Left lung (tissue), 10 donors: ENCODE measurements around the gene MFSD2A. TPM values are rescaled to one million over a fixed set of nuclear protein-coding genes. Genes with fewer than 3 reads are reported as not detected.
A peak's percentile ranks its signal among the peaks of the same experiment; 100 is the strongest.

Experiments used
- ATAC-seq: fragments of 200-7000 bp; cut with Tn5 transposase; one replicate; pipeline ENCODE4 v1.9.1; 2020; ENCODE audit warnings: moderate library complexity
- DNase-seq, 4 donors: peaks; one replicate each; pipeline ENCODE4 v3.0.0-alpha.2; 2013 to 2020
- H3K27ac ChIP-seq, 2 donors: fragments of 200-600 bp; sonication (generic) in 1 of 2; one replicate each; pipeline versions ENCODE4 v1.5.0 to v1.8.0; 2020 to 2021
- H3K27me3 ChIP-seq, 2 donors: fragments of 200-600 bp; sonication (generic) in 1 of 2; one replicate each; pipeline versions ENCODE4 v1.5.0 to v1.8.0; 2020 to 2021
- H3K36me3 ChIP-seq, 2 donors: fragments of 200-600 bp; sonication (generic) in 1 of 2; one replicate each; pipeline versions ENCODE4 v1.5.0 to v1.8.0; 2020 to 2021
- H3K4me1 ChIP-seq, 2 donors: fragments of 200-600 bp; one replicate each; pipeline ENCODE4 v1.8.0; 2021
- H3K4me3 ChIP-seq, 2 donors: fragments of 200-600 bp; sonication (generic) in 1 of 2; one replicate each; pipeline versions ENCODE4 v1.5.0 to v1.8.0; 2020 to 2021; ENCODE audit warnings: mild to moderate bottlenecking in 1 of 2
- H3K9me3 ChIP-seq, 2 donors: fragments of 200-600 bp; sonication (generic) in 1 of 2; one replicate each; pipeline versions ENCODE4 v1.5.0 to v1.8.0; 2020 to 2021
- CTCF ChIP-seq, 2 donors: fragments of 200-600 bp; sonication (generic) in 1 of 2; IDR thresholded peaks; one replicate each; pipeline versions ENCODE4 v1.5.0 to v1.8.0; 2021; ENCODE audit warnings: antibody characterized with exemption in 2 of 2
- intact Hi-C, 2 donors: fragments of 100-400 bp; cut with DNase I; formaldehyde crosslinking; loops; one replicate each; pipeline versions ENCODE4 v1.11.2 to v1.14.2; 2022
- polyA plus RNA-seq, 6 donors: library from polyadenylated mRNA; unstranded; fragments of 120-200 nt; gene quantifications; one replicate each; pipeline ENCODE4 v1.2.1, GENCODE V29; 2013; ENCODE audit not compliant: insufficient read length in 6 of 6
- total RNA-seq, 2 donors: library from RNA; stranded (reverse); fragmentation: NEBNext Ultra II Directional; extraction: Animal tissue kit (Norgen Biotek cat#: 25700); gene quantifications; one replicate each; pipeline ENCODE4 v1.2.1, GENCODE V29; 2021
- donor health status: DM: no; HTN: yes; CAD: no.
- donor health status: DM: no; HTN: no; CAD: no.

MFSD2A gene
- total and polyA plus RNA-seq, 8 donors = 56.3 to 214 (median 135) TPM

GRCh38 chr1:39940253-39940652 is 14.7 kb upstream of the MFSD2A start:
- ATAC-seq (no peak), DNase-seq (no peak)
- Histone ChIP-seq H3K4me3 (no peak overlapping the region), H3K27ac (peak overlapping the region in 1 of 2 donors; percentile 28), H3K36me3 (no peaks in the 10 kb centered on the region), H3K27me3 (no peaks in the 10 kb centered on the region), H3K4me1 (peaks cover 3 to 43% of the 10 kb centered on the region in 2 donors), H3K9me3 (no peaks in the 10 kb centered on the region)
- intact Hi-C loops = no loop called here
- TF ChIP-seq CTCF (IDR thresholded peaks at IDR 0.05) = no peak

GRCh38 chr1:39940980-39941871 is 13.7 kb upstream of the MFSD2A start:
- peak overlapping the region in 1 of 2 donors; percentile 28 for H3K27ac ChIP-seq
- H3K4me3 ChIP-seq = no peak overlapping the region
- no peaks in the 10 kb centered on the region for H3K36me3 ChIP-seq
- peak in 1 of 4 donors; percentile 51 for DNase-seq
- no peaks in the 10 kb centered on the region for H3K9me3 ChIP-seq
- intact Hi-C loops = no loop called here
- peak; percentile 68 for ATAC-seq
- TF ChIP-seq CTCF (IDR thresholded peaks at IDR 0.05) = no peak
- H3K4me1 ChIP-seq = peaks cover 3 to 33% of the 10 kb centered on the region in 2 donors
- no peaks in the 10 kb centered on the region for H3K27me3 ChIP-seq

DNA sequence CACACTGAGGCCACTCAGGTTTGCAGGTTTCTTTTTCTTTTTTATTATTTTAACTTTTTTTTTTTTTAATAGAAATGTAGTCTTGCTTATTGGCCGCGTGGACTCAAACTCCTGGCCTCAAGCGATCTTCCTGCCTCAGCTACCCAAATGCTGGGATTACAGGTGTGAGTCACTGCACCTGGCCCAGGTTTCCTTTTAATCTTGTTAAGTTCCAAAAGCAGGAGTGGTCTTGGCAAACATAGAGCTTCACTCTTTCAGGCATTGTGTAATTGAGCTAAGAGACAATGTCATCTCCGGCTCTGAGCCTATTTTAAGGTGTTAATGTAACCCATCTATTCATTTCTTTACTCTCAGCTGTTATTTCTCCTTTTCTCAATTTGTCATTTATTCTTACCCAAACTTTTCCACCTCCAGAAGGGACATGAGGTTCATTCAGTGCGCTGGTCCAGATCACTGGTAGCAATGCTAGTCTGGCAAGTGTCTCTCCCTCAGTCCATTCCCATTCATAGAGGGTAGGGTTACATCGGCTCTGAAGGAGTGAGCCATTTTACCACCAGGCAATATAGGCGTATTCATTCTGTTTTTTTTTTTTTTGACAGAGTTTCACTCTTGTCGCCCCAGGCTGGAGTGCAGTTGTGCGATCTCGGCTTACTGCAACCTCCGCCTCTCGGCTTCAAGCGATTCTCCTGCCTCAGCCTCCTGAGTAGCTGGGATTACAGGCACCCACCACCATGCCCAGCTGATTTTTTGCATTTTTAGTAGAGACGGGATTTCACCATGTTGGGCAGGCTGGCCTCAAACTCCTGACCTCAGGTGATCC is 11.3 kb upstream of the MFSD2A start:
- no peak overlapping the region for H3K4me3 ChIP-seq
- H3K27ac ChIP-seq = no peak overlapping the region
- ATAC-seq = peak; percentile 9
- H3K36me3 ChIP-seq = no peaks in the 10 kb centered on the region
- H3K9me3 ChIP-seq = no peaks in the 10 kb centered on the region
- no peaks in the 10 kb centered on the region for H3K27me3 ChIP-seq
- TF ChIP-seq CTCF (IDR thresholded peaks at IDR 0.05) = no peak
- DNase-seq = no peak
- peaks cover 3 to 19% of the 10 kb centered on the region in 2 donors for H3K4me1 ChIP-seq
- intact Hi-C loops = no loop called here

DNA sequence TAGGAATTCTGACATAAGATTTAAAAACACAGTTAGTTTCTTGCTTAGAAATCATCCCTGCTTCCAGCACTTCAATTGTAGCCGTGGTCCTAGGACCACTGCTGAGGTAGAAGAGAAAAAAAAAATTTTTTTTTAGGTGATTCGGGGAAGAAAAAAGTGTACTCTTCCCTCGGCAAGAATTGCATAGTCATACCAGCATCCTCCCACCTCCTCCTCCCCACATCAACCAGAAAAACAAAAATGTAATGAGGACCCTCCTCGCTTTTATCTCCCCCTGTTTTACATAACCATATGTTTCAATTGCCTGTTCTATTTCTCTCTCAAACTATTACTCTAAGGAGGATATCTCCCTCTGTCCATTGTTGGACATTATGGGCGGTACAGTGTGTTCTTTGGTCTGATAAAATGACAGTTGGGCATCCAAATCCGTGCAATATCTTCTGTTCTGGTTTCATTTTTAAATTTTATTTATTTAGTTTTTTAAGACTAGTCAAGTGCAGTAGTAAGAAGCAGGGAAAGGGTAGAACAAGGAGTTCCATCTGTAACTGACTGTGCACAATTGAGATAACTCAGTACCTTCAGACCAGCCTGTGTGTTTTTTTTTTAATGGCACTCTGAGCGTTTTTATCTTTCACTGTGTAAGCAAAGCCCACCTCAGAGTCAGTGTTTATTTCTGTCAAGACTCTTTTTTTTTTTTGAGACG is 10.4 kb upstream of the MFSD2A start:
- Histone ChIP-seq H3K36me3 (no peaks in the 10 kb centered on the region), H3K4me1 (peaks cover 3 to 19% of the 10 kb centered on the region in 2 donors), H3K27me3 (no peaks in the 10 kb centered on the region), H3K4me3 (no peak overlapping the region), H3K9me3 (no peaks in the 10 kb centered on the region), H3K27ac (no peak overlapping the region)
- no peak for ATAC-seq
- DNase-seq = no peak
- TF ChIP-seq CTCF (IDR thresholded peaks at IDR 0.05) = no peak
- intact Hi-C loops = no loop called here
